ENCODE results near the gene CD47.

Gene CD47

GRCh38 chr3:107999215-107999775 lies 91.5 kb downstream of the CD47 start:
- TF ChIP-seq, protein P1, sequence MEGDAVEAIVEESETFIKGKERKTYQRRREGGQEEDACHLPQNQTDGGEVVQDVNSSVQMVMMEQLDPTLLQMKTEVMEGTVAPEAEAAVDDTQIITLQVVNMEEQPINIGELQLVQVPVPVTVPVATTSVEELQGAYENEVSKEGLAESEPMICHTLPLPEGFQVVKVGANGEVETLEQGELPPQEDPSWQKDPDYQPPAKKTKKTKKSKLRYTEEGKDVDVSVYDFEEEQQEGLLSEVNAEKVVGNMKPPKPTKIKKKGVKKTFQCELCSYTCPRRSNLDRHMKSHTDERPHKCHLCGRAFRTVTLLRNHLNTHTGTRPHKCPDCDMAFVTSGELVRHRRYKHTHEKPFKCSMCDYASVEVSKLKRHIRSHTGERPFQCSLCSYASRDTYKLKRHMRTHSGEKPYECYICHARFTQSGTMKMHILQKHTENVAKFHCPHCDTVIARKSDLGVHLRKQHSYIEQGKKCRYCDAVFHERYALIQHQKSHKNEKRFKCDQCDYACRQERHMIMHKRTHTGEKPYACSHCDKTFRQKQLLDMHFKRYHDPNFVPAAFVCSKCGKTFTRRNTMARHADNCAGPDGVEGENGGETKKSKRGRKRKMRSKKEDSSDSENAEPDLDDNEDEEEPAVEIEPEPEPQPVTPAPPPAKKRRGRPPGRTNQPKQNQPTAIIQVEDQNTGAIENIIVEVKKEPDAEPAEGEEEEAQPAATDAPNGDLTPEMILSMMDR (IDR thresholded peaks at IDR 0.05; ENCODE audit: control insufficient read depth, insufficient read depth, low read depth, low read length, missing control alignments) = no peak
- H3K4me3 ChIP-seq (ENCODE audit: control insufficient read depth, low read depth, low read length) = no peak overlapping the region
- DNase-seq (ENCODE audit: low read depth) = no peak

DNA sequence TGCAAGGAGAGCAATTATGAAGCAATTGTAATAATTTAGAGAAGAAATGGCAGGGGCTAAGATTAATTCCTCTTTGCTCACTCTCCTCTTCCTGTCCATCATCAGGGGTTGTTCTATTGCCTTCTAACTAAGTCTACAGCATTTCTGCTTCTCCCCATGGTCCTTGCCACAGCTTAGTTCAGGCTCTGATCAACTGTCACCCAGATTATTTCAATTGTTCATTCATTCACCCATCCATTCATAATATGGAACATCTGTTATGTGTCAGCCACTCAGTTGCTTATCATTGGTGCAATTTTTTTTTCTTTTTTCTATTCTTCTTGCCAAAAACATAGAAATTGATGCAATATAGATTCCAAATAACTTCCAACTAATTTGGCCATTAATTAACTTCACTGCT lies 93.2 kb downstream of the CD47 start:
- no peak for DNase-seq (ENCODE audit: low read depth)
- no peak overlapping the region for H3K4me3 ChIP-seq (ENCODE audit: control insufficient read depth, low read depth, low read length)
- TF ChIP-seq, protein P1 (IDR thresholded peaks at IDR 0.05; ENCODE audit: control insufficient read depth, insufficient read depth, low read depth, low read length, missing control alignments) = no peak

GRCh38 chr3:107995823-107996222 lies 95.0 kb downstream of the CD47 start:
- TF ChIP-seq, protein P1 (IDR thresholded peaks at IDR 0.05; ENCODE audit: control insufficient read depth, insufficient read depth, low read depth, low read length, missing control alignments) = no peak
- DNase-seq (ENCODE audit: low read depth) = no peak
- H3K4me3 ChIP-seq (ENCODE audit: control insufficient read depth, low read depth, low read length) = no peak overlapping the region

- H3K4me3 ChIP-seq (ENCODE audit: control insufficient read depth, low read depth, low read length) = no peak overlapping the region
- TF ChIP-seq, protein P1 (IDR thresholded peaks at IDR 0.05; ENCODE audit: control insufficient read depth, insufficient read depth, low read depth, low read length, missing control alignments) = no peak
- DNase-seq (ENCODE audit: low read depth) = no peak
Observed at GRCh38 chr3:107994956-107995715, 95.7 kb downstream of the CD47 start.

DNA sequence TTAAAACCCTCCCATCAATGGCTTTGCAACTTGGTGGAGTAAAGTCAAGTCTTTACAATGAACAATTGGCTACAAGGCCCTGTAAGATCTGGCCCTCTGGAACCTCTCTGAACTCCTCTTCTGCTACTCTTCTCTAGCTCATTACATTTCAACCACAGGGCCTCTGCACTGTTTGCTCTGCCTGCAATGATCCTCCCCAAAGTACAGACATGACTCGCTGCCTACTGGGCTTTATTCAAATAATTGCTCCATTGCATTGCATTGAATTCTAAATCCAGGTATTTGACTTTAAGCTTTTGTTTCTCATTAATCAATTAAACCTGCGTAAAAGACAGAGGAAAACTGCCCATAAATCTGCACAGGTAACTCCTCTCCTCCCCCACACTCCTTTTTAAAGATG lies 96.7 kb downstream of the CD47 start:
- TF ChIP-seq, protein P1 (IDR thresholded peaks at IDR 0.05; ENCODE audit: control insufficient read depth, insufficient read depth, low read depth, low read length, missing control alignments) = no peak
- DNase-seq (ENCODE audit: low read depth) = no peak
- H3K4me3 ChIP-seq (ENCODE audit: control insufficient read depth, low read depth, low read length) = no peak overlapping the region

DNA sequence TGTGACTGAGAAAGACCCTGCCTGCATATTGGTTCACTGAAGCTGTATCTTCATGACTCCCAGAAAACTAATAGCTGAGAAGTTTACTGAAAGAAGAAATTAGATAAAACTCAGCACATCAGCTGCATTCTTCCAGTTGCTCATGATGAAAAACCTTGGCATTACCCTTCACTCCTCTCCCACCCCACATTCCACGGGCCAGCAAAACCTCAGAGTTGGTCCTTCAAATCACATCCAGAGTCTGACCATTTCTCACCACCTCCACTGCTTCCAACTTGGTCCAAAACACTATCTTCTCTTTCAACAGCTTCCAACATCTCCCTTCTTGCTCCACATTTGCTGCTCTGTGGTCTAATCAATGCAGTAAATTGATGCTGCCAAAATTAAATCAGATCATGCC lies 97.1 kb downstream of the CD47 start:
- DNase-seq (ENCODE audit: low read depth) = no peak
- TF ChIP-seq, protein P1 (IDR thresholded peaks at IDR 0.05; ENCODE audit: control insufficient read depth, insufficient read depth, low read depth, low read length, missing control alignments) = no peak
- no peak overlapping the region for H3K4me3 ChIP-seq (ENCODE audit: control insufficient read depth, low read depth, low read length)
